GM19468 (cell line): Measurements from ENCODE around the gene OPN3.

Experiments
- ATAC-seq: cut with Tn5 transposase; IDR thresholded peaks from one replicate; pipeline ENCODE4 v1.9.1; 2021; ENCODE audit warnings: mild to moderate bottlenecking, moderate library complexity, moderate number of reproducible peaks; ENCODE audit not compliant: unreplicated experiment; ENCODE audit errors: extremely low read depth

The OPN3 gene

DNA sequence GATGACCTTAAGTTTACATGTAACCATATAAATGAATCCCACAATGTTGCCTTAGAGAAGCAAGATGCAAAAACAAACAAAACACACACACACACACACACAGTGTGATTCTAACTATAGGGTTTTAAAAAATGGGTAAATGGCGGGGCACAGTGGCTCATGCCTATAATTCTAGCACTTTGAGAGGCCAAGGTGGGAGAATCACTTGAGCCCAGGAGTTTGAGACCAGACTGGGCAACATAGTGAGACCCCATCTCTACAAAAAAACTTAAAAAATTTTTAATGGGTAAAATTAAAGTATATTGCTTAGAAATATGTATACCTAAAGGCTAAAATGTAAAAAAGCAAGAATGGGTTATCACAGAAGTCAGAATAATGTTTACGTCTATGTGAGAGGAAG lies 92.2 kb downstream of the OPN3 start:
- ATAC-seq: no peak
